PC-3 (cell line): ENCODE data around the gene MAB21L4. TPM values are rescaled to one million over a fixed set of nuclear protein-coding genes. Genes with fewer than 3 reads are reported as not detected.

Experiments used
- ATAC-seq: fragments of 200-7000 bp; cut with Tn5 transposase; 2 replicates; pipeline ENCODE4 v1.9.1; 2020; ENCODE audit warnings: mild to moderate bottlenecking, moderate library complexity
- BruUV-seq: library from RNA; stranded (reverse); fragments of 400-500 nt; replicated peaks from 2 replicates; lab custom pipeline; 2021; lab: Mats Ljungman, UMichigan
- CTCF ChIA-PET: fragments of 300-600 bp; sonication (Branson Sonifier 250); formaldehyde crosslinking; loops from one replicate; lab custom pipeline; 2022; ENCODE audit warnings: antibody characterized with exemption; lab: Charles Lee
- POLR2A ChIA-PET: fragments of 300-600 bp; sonication (Branson Sonifier 250); formaldehyde crosslinking; loops from one replicate; lab custom pipeline; 2022; ENCODE audit warnings: antibody characterized with exemption; ENCODE audit not compliant: unreplicated experiment; lab: Charles Lee
- DNase-seq: peaks from one replicate; pipeline ENCODE4 v3.0.0-alpha.2; 2015
- H2AFZ ChIP-seq: fragments of 300-600 bp; sonication (generic); 2 replicates; pipeline ENCODE4 v1.6.0; 2016; ENCODE audit warnings: antibody characterized with exemption, low read length
- H3F3A ChIP-seq: fragments of 300-600 bp; sonication (generic); one replicate; pipeline ENCODE4 v1.6.0; 2017; ENCODE audit warnings: antibody characterized with exemption, low read length, control low read depth, mild to moderate bottlenecking; ENCODE audit not compliant: unreplicated experiment
- H3K27ac ChIP-seq: fragments of 300-600 bp; sonication (generic); 2 replicates; pipeline ENCODE4 v1.5.1; 2016; ENCODE audit warnings: mild to moderate bottlenecking, low read length
- H3K27me3 ChIP-seq: fragments of 300-600 bp; sonication (generic); 2 replicates; pipeline ENCODE4 v1.6.1; 2016; ENCODE audit warnings: low read length, mixed read lengths
- H3K36me3 ChIP-seq: fragments of 300-600 bp; sonication (generic); 2 replicates; pipeline ENCODE4 v1.6.1; 2016; ENCODE audit warnings: low read depth, mixed run types, low read length, mixed read lengths
- H3K4me1 ChIP-seq: fragments of 300-600 bp; sonication (generic); 2 replicates; pipeline ENCODE4 v1.5.1; 2016; ENCODE audit warnings: low read length; ENCODE audit not compliant: insufficient read depth
- H3K4me2 ChIP-seq: fragments of 300-600 bp; sonication (generic); 2 replicates; pipeline ENCODE4 v1.6.0; 2016; ENCODE audit warnings: low read length
- H3K4me3 ChIP-seq: fragments of 300-600 bp; sonication (generic); 2 replicates; pipeline ENCODE4 v1.5.1; 2016; ENCODE audit warnings: mild to moderate bottlenecking, low read length, mixed read lengths
- H3K79me2 ChIP-seq: fragments of 300-600 bp; sonication (generic); 2 replicates; pipeline ENCODE4 v1.6.1; 2017; ENCODE audit warnings: low read length, mixed read lengths
- H3K9ac ChIP-seq: fragments of 300-600 bp; sonication (generic); 2 replicates; pipeline ENCODE4 v1.6.0; 2016; ENCODE audit warnings: mild to moderate bottlenecking, low read length
- H3K9me2 ChIP-seq: fragments of 300-600 bp; sonication (generic); replicated peaks from 2 replicates; pipeline ENCODE4 v1.6.1; 2016; ENCODE audit warnings: mixed run types, low read length, mixed read lengths
- H3K9me3 ChIP-seq: fragments of 300-600 bp; sonication (generic); 2 replicates; pipeline ENCODE4 v1.6.1; 2016; ENCODE audit warnings: low read length, mixed read lengths
- H4K20me1 ChIP-seq: fragments of 300-600 bp; sonication (generic); 2 replicates; pipeline ENCODE4 v1.6.1; 2016; ENCODE audit warnings: low read length, mixed read lengths
- CTCF ChIP-seq: fragments of 300-600 bp; sonication (generic); conservative IDR thresholded peaks from 2 replicates; pipeline ENCODE4 v1.5.1; 2017; ENCODE audit warnings: antibody characterized with exemption, low read depth, mild to moderate bottlenecking, low read length
- EZH2 ChIP-seq: fragments of 300-600 bp; sonication (generic); IDR thresholded peaks from one replicate; pipeline ENCODE4 v1.6.1; 2017; ENCODE audit warnings: antibody characterized with exemption, mild to moderate bottlenecking, low read length; ENCODE audit not compliant: unreplicated experiment
- EZH2phosphoT487 ChIP-seq: fragments of 300-600 bp; sonication (generic); IDR thresholded peaks from 2 replicates; pipeline ENCODE4 v1.6.1; 2018; ENCODE audit warnings: mild to moderate bottlenecking, antibody characterized with exemption, low read length, borderline replicate concordance
- intact Hi-C: fragments of 100-400 bp; cut with micrococcal nuclease; formaldehyde crosslinking; loops from 2 replicates; pipeline ENCODE4 v1.9.0; 2023
- total RNA-seq: library from RNA; depleted of rRNA; stranded (reverse); fragments of >200 nt; gene quantifications from 2 replicates; pipeline ENCODE4 v1.2.3, GENCODE V29; 2014; rRNA removed

Gene MAB21L4
- total RNA-seq, 1 experiment from 2014 or later = 1.0 TPM

- Histone ChIP-seq H3K79me2 (no peaks in the 10 kb centered on the region), H2AFZ (no peak overlapping the region), H3K9ac (no peak overlapping the region), H3K4me1 (no peaks in the 10 kb centered on the region; the same call in 1 of the 2 replicates), H3F3A (no peaks in the 10 kb centered on the region), H3K27me3 (peaks cover 13% of the 10 kb centered on the region), H3K36me3 (no peaks in the 10 kb centered on the region), H3K4me2 (no peak overlapping the region), H4K20me1 (no peaks in the 10 kb centered on the region), H3K4me3 (no peak overlapping the region), H3K27ac (no peak overlapping the region), H3K9me2 (no peaks in the 10 kb centered on the region), H3K9me3 (no peaks in the 10 kb centered on the region)
- CTCF ChIA-PET = interaction anchor here (0.5 kb wide), 1 partner anchor 269 kb away, joined by 3 read pairs; the partner anchor contains the start of gene RNPEPL1
- no peak for TF ChIP-seq EZH2phosphoT487
- TF ChIP-seq EZH2 = no peak
- no peak for TF ChIP-seq CTCF
- no peak for ATAC-seq
- peak; percentile 4 for DNase-seq
- BruUV-seq = no TSS peak
- intact Hi-C loops = no loop called here
- POLR2A ChIA-PET = no interaction called here
These were observed 59.0 kb downstream of the MAB21L4 start for GRCh38 chr2:240836781-240837467.

Other genes starting within 250 kb of the MAB21L4 start
- gene AQP12B, start 213.3 kb downstream of the MAB21L4 start, total RNA-seq = not detected in 2 replicates
- gene AQP12A, start 204.3 kb downstream of the MAB21L4 start, total RNA-seq = not detected in 2 replicates
- 0.40 TPM in 1 of 2 replicates, not detected in the other for gene KIF1A, start 75.9 kb downstream of the MAB21L4 start, total RNA-seq
- gene AGXT, start 27.3 kb downstream of the MAB21L4 start, total RNA-seq = not detected in 2 replicates
- not detected in 2 replicates for gene CROCC2, start 10.2 kb upstream of the MAB21L4 start, total RNA-seq
- 0.40 and 0.66 TPM in 2 replicates for gene SNED1, start 102.5 kb upstream of the MAB21L4 start, total RNA-seq
- gene MTERF4, start 206.1 kb upstream of the MAB21L4 start, total RNA-seq = 13.6 and 15.4 TPM in 2 replicates